NCI-H2227 (cell line): ENCODE data around the gene MYL11.
"Not testable (repeated sequence)": the region's sequence is repeated elsewhere in the genome, so short reads cannot be mapped to it uniquely, and the experiment has no call there.

ENCODE experiments used
- DNase-seq: peaks from one replicate; lab custom pipeline; 2025; ENCODE audit not compliant: unreplicated experiment; lab: John Stamatoyannopoulos, UW

The MYL11 gene, protein sequence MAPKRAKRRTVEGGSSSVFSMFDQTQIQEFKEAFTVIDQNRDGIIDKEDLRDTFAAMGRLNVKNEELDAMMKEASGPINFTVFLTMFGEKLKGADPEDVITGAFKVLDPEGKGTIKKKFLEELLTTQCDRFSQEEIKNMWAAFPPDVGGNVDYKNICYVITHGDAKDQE

DNA sequence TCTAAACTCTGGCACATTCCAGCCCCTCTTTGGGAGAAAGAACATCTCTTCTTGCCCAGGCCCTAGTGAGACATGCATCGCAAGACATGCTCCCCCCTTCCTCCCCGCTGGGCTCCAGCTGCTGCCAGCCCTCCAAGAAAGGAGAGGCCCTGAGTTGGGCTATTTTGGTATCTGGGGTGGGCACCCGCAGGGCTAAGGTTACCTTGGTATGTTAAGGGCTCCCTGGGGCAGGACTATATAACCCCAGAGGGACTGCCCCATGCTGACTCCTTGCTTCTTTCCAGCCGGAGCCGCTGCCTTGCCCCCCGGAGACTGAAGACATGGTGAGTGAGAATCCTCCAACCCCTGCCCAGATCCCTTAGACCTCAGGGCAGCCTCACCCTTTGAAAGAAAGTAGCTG, at the start of gene MYL11:
Gene MYL11 (plus strand): TSS at position 265 of the 400 bp plus-strand sequence. CDS start 56 bp downstream, at position 321.
- DNase-seq: no peak

DNA sequence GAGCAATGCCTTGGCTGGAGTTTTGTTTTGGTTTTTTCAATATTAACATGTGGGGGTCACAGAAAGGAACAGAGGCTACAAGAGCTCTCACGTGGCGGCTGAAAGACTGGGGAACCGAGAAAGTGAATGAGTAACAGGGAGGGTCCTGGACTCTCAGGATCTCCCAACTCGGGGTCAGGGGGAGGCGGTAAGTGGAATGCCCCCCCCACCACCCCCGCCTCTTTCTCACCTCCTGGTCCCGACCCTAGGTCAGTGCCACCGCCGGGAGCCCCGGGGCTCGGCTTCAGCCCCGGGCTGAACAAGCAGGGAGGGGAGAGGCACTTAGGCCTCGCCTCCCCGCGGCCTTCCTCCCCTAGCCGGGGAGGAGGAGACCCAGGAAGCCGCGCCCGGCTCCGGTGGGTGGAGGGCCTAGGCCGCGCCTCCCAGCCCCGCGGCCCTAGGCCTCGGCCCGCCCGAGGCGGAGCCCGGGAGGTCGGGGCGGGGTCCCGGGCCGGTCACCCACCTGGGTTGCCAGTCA, 40.1 kb upstream of the MYL11 start:
- peak; percentile 86 for DNase-seq

DNA sequence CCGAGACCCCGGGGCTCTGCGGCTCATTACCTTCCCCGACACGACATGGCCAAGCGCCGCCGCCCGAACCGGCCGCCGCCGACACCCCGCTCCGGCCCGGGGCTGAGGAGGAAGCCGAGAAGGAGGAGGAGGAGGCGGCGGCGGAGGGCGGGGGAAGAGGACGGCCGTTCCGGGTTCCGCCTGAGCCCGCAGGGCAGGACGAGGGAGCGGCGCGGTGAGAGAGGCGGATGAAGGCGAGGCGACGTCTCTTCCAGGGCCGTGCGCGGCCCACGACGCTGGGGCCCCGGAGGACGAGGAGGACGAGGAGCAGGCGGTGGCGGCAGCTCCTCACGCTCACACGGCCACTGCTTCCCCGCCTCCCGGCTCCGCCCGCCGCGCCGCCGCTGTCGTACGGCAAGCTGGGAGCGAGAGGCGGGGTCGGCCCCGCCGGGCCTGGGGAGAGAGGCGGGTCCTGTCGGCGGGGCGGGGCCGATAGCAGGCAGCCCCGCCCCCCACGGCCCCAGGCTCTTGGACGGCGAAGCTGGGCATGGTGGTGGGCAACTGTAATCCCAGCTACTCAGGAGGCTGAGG, 39.5 kb upstream of the MYL11 start:
- peak; percentile 91 for DNase-seq

DNA sequence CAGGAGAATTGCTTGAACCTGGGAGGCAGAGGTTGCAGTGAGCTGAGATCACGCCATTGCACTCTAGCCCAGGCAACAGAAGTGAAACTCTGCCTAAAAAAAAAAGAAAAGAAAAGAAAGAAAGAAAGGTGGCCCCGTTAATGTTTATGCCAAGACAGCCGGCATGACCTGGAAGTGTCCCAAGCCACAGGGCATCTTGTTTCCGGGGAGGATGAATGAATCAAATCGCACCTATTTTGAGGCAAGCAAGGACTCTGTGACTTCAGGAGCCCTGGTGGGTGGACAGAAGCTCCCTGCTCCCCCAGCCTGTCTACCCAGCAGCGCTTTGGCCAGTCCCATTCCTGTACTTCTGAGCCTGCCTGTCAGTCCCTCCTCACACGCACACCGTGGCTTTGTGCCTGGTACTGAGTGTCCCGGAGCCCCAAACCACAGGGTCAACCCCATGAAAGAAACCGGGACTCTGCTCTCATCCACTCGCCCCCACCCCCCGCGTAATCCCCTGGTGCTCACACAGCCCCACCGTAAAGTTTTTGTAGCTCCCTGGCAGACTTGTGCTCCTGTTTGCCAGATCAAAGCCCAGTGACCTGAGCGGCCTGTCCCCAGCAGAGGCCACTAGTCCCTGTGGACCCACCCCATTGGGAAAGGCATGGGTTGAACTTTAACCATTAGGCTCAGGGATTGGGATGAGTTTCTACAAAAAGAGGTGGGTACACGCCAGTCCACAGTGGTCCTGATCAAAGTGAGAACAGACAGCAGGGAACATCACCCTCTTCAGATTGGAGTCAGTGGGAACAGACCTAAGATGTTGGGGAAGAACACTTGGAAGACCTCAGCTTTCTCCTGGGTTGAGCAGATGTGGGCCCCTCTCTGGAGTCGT, 38.8 kb upstream of the MYL11 start:
- DNase-seq: no peak

DNA sequence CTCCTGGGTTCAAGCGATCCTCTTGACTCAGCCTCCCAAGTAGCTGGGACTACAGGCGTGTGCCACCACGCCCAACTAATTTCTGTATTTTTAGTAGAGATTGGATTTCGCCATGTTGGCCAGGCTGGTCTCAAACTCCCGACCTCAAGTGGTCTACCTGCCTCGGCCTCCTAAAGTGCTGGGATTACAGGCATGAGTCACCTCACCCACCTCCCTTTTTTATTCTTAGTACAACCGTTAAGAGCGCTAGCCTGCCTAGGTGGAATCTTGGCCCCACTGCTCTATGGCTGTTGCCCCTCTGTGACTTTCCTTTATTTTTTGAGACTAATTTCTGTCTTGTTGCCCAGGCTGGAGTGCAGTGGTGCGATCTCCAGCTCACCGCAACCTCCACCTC, 36.6 kb upstream of the MYL11 start:
- not testable (repeated sequence) for DNase-seq

DNA sequence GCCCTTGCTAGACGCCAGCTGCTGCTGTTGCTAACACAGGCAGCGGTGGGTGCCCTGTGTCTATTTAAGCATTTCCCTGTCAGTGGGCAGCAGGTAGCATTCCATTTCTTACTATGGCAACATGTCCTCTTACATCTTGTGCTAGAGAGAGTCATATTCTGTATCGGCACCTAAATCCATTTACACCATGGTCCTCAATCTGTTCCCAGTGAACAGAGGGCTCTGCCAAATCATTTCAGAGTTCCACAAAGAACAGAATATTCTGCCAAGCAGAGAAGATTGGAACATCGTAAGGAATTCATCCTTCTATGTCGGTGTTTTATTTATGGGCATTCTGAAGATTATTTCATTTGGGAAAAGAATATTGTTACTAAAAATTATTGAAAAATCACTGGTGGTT, 35.9 kb upstream of the MYL11 start:
- not testable (repeated sequence) for DNase-seq

DNA sequence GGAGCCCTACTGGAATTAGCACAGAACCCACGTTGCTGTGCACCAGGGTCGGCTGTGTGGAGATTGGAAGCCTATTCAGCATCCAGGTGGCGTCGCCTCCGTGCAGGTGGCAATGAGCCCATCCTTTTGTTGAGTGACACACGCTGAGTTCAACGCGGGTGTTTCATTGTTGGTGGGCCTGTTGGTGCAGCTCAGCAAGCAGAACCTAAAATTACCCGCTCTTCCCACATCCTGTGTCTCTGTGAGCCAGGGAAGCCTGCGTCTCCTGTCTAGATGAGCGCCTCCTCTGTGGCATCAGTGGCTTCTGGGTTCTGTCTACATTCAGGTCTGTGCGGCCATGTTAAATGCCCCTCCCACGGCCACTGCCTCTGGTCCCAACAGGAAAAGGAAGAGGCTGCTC, 34.0 kb upstream of the MYL11 start:
- no peak for DNase-seq

DNA sequence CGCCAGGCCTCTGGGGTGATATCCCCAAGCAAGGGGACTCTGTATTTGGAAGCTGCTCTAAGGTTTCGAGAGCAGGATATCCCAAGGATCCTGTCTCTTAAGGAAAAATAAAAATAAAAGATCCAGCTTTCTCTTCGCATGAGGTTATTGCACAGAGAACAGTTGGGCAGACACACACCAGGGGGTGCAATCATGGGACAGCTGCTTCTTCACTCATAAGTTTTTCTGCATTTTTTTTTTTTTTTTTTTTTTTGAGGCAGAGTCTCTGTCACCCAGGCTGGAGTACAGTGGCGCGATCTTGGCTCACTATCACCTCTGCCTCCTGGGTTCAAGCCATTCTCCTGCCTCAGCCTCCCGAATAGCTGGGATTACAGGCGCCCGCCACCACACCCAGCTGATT, 32.6 kb upstream of the MYL11 start:
- DNase-seq: not testable (repeated sequence)

DNA sequence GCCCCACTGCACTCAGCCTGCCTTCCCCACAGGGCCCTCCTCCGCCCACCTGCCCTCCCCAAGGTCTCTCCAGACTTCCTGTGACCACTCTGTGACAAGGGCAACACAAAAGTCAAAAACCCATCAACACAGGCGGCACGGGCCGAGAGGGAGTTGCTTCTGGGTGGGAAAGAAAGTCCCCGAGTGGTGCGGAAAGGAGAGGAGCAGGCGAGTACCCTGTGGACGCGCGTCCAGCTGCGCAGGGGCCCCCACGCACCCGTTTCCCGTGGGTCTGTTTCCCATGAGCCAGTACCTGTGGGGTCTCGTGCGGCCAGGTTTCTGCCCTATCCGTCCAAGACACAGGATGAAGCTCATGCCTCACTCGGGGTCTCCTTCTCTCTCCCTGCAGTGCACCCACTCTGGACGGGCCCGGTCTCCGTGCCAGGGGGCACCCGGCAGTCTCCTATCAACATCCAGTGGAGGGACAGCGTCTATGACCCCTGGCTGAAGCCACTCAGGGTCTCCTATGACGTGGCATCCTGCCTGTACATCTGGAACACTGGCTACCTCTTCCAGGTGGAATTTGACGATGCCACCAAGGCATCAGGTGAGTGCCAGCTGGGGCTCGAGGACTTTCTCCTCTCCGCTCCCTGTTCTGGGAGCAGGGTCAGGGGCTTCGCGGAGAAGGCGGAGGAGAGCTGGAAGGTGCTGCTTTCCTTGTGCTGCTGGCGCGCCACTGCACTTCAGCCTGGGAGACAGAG, 31.7 kb upstream of the MYL11 start:
- no peak for DNase-seq

DNA sequence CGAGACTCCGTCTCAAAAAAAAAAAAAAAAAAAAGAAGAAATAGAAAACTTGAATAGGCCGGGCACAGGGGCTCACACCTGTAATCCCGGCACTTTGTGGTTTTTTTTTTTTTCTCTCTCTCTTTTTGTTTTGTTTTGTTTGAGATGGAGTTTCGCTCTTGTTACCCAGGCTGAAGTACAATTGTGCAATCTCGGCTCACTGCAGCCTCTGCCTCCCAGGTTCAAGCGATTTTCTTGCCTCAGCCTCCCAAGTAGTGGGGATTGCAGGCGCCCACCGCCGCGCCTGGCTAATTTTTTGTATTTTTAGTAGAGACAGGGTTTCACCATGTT, 31.1 kb upstream of the MYL11 start:
- DNase-seq: not testable (repeated sequence)

DNA sequence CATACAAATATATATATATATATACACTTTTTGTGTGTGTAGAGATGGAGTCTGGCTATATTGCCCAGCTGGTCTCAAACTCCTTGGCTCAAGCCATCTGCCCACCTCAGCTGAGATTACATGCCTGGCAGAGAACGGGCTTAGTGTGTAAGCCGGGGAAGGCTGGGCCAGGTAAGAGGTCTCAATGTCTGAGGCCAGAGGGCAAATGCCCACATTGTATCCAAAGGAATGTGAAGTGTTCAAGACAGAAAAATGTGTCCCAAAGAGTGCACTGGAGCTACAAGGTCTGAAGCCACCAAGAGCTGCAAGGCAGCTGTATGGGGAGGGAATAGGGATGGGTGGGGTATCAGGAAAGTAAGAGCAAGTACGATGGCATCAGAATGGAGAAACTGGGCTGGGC, 28.3 kb upstream of the MYL11 start:
- DNase-seq: no peak

DNA sequence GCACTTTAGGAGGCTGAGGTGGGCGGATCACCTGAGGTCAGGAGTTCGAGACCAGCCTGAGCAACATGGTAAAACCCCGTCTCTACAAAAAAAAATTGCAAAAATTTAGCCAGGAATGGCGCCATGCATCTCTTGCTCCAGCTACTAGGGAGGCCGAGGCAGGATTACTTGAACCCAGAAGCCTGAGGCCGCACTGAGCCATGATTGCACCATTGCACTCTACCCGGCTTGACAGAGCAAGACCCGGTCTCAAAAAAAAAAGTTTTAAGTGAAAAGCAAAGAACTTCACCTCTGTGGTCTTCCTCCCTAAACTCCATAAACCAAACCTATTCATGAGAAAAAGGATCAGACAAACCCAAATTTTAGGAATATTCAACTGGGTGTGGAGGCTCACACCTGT, 26.5 kb upstream of the MYL11 start:
- no peak for DNase-seq

DNA sequence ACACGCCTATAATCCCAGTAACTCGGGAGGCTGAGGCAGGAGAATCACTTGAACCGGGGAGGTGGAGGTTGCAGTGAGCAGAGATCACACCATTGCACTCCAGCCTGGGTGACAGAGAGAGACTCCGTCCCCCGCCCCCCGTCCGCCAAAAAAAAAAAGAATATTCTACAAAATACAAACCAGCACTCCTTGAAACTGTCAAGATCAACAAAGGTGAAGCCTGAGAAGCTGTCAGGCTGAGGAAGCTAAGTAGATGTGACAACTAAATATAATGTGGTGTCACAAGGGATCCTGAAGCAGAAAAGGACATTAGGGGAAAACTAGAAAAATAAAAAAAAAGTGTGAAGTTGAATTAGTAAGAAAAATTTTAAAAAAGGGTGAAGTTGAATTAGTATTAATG, 25.7 kb upstream of the MYL11 start:
- DNase-seq: no peak

DNA sequence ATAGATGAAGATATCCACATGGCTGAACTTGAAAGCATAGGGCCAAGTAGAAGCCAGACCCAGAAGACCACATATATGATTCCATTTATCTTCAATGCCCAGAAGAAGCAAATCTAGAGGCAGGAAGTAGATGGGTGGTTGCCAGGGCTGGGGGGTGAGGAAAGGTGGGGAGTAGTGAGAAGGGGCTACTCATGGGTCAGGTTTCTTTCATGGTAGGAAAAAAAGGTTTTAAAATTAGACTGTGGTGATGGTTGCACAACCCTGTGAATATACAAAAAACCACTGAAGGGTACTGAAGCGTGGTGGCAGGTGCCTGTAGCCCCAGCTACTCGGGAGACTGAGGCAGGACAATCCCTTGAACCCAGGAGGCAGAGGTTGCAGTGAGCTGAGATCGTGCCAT, 24.9 kb upstream of the MYL11 start:
- no peak for DNase-seq

DNA sequence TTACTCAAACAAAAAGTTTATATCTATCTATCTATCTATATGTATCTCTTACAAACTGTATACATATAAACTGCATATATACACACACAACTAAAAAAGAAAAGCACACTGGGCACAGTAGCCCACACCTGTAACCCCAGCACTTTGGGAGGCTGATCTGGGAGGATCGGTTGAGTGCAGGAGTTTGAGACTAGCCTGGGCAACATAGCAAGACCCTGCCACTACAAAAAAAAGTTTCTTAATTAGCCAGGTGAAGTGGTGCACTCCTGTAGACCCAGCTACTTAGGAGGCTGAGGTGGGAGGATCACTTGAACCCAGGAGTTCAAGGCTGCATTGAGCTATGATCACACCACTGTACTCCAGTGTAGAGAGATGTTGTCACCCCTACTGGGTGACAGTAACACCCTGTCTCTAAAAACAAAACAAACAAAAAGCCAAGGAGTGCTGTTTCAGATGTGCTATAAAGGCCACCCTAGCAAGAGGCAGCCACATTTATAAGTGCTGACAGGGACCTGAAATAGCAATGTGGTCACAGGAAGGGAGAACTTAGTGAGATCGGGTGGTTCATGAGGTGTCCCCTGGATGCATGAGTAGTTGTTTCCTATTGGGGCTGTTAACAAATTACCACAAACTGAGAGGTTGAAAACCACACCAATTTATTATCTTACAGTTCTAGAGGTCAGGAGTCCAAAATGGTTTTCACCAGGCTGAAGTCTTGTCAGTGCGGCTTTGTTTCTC, 24.3 kb upstream of the MYL11 start:
- no peak for DNase-seq

DNA sequence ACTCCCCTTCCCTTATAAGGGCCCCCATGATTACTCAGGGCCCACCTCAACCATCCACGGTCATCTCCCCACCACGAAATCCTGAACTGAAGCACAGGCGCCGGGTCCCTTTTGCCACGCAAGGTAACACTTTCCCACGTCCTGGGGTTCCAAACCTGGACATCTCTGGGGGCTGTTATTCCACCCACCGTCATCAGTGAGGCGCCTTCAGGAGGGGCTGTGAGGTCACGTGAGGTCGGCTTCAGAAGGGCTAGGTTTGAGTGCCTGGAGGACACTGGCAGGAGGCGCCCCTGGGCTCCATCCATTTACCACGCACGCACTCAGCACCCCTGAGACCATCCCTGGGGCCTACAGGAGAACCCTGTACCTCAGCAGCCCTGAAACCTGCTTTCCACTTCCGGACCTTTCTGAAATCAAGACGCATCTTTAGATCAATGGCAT, 23.6 kb upstream of the MYL11 start:
- no peak for DNase-seq

DNA sequence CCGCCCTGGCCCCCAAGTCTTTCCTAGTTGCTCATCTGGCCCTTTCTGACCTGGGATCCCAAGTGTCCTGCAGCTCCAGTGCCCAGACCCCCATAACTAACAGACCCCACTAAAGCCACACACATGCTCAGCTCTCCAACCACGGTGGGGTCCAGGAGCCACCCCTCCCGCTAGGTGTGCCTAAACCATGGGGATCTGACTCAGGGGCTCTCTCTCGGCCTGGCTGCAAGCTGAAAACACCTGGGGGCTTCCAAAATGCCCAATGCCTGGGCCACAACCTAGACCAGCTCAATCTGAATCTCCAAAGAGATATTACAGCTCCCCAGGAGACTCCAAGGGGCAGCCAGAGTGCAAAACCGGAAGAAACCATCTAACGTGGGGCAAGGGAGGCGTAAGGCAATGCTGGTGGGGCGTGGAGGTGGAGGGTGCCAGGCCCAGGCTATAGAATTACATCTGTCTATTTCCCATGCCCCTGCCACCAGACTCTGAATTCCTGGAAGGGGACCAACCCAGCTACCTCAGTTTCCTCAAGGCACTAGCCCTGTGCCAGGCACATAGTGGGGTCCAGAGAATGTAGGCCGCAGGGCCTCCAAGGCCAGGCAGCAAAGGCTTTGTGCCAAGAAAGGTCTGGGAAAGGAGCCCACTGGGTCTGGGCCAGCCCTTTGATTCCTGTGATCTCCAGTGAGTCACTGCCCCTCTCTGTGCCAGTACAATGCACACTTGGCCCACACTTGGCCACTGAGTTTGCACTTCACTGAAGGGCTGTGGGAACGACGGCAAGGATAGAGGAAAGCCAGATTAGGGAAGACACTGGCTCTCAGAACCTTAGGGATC, 22.8 kb upstream of the MYL11 start:
- no peak for DNase-seq

DNA sequence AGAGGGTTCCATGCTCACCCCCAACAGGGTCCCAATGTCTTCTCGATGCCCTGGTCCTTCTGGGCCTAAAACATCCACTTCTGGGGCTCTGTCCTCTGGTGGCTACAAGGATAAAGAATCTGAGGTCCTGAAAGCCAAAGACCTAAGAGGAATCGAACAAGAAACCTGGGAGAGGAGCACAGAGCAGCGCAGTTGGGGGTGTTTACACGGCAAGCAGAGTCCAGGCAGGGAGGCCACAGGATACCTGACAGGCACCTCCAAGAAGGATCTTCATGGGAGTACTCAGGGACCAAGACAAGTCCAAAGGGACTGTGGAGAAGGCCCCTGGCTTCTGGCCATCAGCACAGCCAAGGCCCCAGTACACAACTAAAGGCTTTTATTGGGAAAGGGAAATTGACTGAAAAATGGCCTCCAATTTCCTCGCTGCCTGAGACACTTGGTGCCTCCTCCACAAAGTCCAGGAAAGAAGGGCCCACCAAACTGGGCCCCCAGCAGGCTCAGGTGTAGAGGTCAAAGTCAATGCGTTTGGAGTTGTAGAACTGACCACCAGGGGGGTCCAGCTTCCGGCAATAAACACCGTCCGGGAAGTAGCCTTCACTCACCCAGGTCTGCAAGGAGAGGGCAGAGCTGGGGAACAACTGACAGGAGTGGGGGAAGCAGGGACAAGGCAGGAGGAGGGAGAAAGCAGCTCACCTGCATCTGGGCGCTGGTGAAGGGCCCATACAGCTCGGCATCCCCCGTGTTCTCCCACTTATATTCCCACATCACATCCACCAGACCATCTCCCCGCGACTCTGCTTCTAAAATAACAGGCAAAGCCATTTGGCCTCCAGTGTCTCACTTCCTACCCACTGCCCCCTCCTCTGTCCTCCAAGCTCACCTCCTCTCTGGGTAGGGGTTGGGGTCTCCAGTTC, 21.9 kb upstream of the MYL11 start:
- DNase-seq: no peak
